Mucosa of rectum (tissue), 2 donors: ENCODE measurements around the gene VWDE.

Source experiments
- H3K27ac ChIP-seq, 2 donors: one replicate each; pipeline ENCODE4 v1.7.0; 2013; ENCODE audit warnings: inconsistent platforms in 2 of 2, low read depth in 2 of 2, low read length in 2 of 2
- H3K27me3 ChIP-seq, 2 donors: one replicate each; pipeline ENCODE4 v1.7.0; 2013; ENCODE audit warnings: low read length in 2 of 2; ENCODE audit not compliant: control insufficient read depth in 2 of 2, insufficient read depth in 2 of 2
- H3K36me3 ChIP-seq, 2 donors: one replicate each; pipeline ENCODE4 v1.7.0; 2013; ENCODE audit warnings: low read length in 2 of 2; ENCODE audit not compliant: control insufficient read depth in 2 of 2, insufficient read depth in 2 of 2
- H3K4me1 ChIP-seq, 2 donors: one replicate each; pipeline ENCODE4 v1.7.0; 2013; ENCODE audit warnings: low read length in 2 of 2, mild to moderate bottlenecking in 1 of 2; ENCODE audit not compliant: control insufficient read depth in 2 of 2, insufficient read depth in 2 of 2
- H3K4me3 ChIP-seq, 2 donors: one replicate each; pipeline ENCODE4 v1.7.0; 2013; ENCODE audit warnings: low read length in 2 of 2
- H3K9ac ChIP-seq, 2 donors: one replicate each; pipeline ENCODE4 v1.7.0; 2013; ENCODE audit warnings: low read length in 2 of 2, low read depth in 1 of 2, mild to moderate bottlenecking in 1 of 2
- H3K9me3 ChIP-seq, 2 donors: one replicate each; pipeline ENCODE4 v1.7.0; 2013; ENCODE audit warnings: low read length in 2 of 2; ENCODE audit not compliant: control insufficient read depth in 2 of 2
- donor health status: healthy.
- donor health status: Normal muscosa, but diverticular disease.

VWDE gene

GRCh38 chr7:12377406-12377805 is 26.3 kb downstream of the VWDE start:
- Histone ChIP-seq H3K4me1 (no peaks in the 10 kb centered on the region), H3K9me3 (no peaks in the 10 kb centered on the region), H3K36me3 (no peaks in the 10 kb centered on the region), H3K27me3 (no peaks in the 10 kb centered on the region), H3K4me3 (no peak overlapping the region), H3K9ac (no peak overlapping the region), H3K27ac (no peak overlapping the region)

GRCh38 chr7:12373580-12374263 is 29.9 kb downstream of the VWDE start:
- no peaks in the 10 kb centered on the region for H3K27me3 ChIP-seq

GRCh38 chr7:12370249-12370648 is 33.4 kb downstream of the VWDE start:
- H3K9ac ChIP-seq: no peak overlapping the region
- no peaks in the 10 kb centered on the region for H3K36me3 ChIP-seq
- no peaks in the 10 kb centered on the region for H3K4me1 ChIP-seq
- no peaks in the 10 kb centered on the region for H3K27me3 ChIP-seq
- no peak overlapping the region for H3K27ac ChIP-seq
- H3K9me3 ChIP-seq: no peaks in the 10 kb centered on the region
- H3K4me3 ChIP-seq: no peak overlapping the region

More at GRCh38 chr7:12373580-12374263, 29.9 kb downstream of the VWDE start:
- H3K36me3 ChIP-seq: no peaks in the 10 kb centered on the region
- H3K4me1 ChIP-seq: no peaks in the 10 kb centered on the region
- no peak overlapping the region for H3K9ac ChIP-seq
- H3K27ac ChIP-seq: no peak overlapping the region
- no peak overlapping the region for H3K4me3 ChIP-seq
- no peaks in the 10 kb centered on the region for H3K9me3 ChIP-seq

GRCh38 chr7:12369756-12370155 is 33.9 kb downstream of the VWDE start:
- H3K4me1 ChIP-seq: no peaks in the 10 kb centered on the region
- H3K27me3 ChIP-seq: no peaks in the 10 kb centered on the region
- H3K27ac ChIP-seq: no peak overlapping the region
- no peak overlapping the region for H3K9ac ChIP-seq
- no peak overlapping the region for H3K4me3 ChIP-seq
- H3K9me3 ChIP-seq: no peaks in the 10 kb centered on the region
- no peaks in the 10 kb centered on the region for H3K36me3 ChIP-seq

GRCh38 chr7:12369072-12369471 is 34.6 kb downstream of the VWDE start:
- H3K36me3 ChIP-seq: no peaks in the 10 kb centered on the region
- no peak overlapping the region for H3K4me3 ChIP-seq
- no peaks in the 10 kb centered on the region for H3K4me1 ChIP-seq
- no peak overlapping the region for H3K27ac ChIP-seq
- no peaks in the 10 kb centered on the region for H3K9me3 ChIP-seq
- H3K27me3 ChIP-seq: no peaks in the 10 kb centered on the region
- no peak overlapping the region for H3K9ac ChIP-seq

- Histone ChIP-seq H3K4me1 (no peaks in the 10 kb centered on the region), H3K27me3 (no peaks in the 10 kb centered on the region), H3K9me3 (no peaks in the 10 kb centered on the region), H3K27ac (no peak overlapping the region), H3K9ac (no peak overlapping the region), H3K4me3 (no peak overlapping the region), H3K36me3 (no peaks in the 10 kb centered on the region)
Observed at GRCh38 chr7:12360948-12361347, 42.7 kb downstream of the VWDE start.

- Histone ChIP-seq H3K9me3 (no peaks in the 10 kb centered on the region), H3K36me3 (no peaks in the 10 kb centered on the region), H3K27ac (no peak overlapping the region), H3K4me1 (no peaks in the 10 kb centered on the region), H3K4me3 (no peak overlapping the region), H3K27me3 (no peaks in the 10 kb centered on the region), H3K9ac (no peak overlapping the region)
Observed at GRCh38 chr7:12358694-12359093, 45.0 kb downstream of the VWDE start.

- Histone ChIP-seq H3K4me3 (no peak overlapping the region), H3K4me1 (no peaks in the 10 kb centered on the region), H3K27ac (no peak overlapping the region), H3K36me3 (no peaks in the 10 kb centered on the region), H3K27me3 (no peaks in the 10 kb centered on the region), H3K9me3 (no peaks in the 10 kb centered on the region), H3K9ac (no peak overlapping the region)
Observed at GRCh38 chr7:12357508-12357907, 46.2 kb downstream of the VWDE start.

GRCh38 chr7:12351843-12352242 is 51.8 kb downstream of the VWDE start:
- H3K9ac ChIP-seq: no peak overlapping the region
- no peak overlapping the region for H3K4me3 ChIP-seq

GRCh38 chr7:12350971-12351370 is 52.7 kb downstream of the VWDE start:
- Histone ChIP-seq H3K4me1 (peaks cover 0 to 2% of the 10 kb centered on the region in 2 donors), H3K4me3 (no peak overlapping the region), H3K9ac (no peak overlapping the region), H3K27ac (no peak overlapping the region), H3K27me3 (no peaks in the 10 kb centered on the region), H3K36me3 (no peaks in the 10 kb centered on the region), H3K9me3 (no peaks in the 10 kb centered on the region)

More at GRCh38 chr7:12351843-12352242, 51.8 kb downstream of the VWDE start:
- peaks cover 0 to 2% of the 10 kb centered on the region in 2 donors for H3K4me1 ChIP-seq
- no peaks in the 10 kb centered on the region for H3K27me3 ChIP-seq
- H3K27ac ChIP-seq: no peak overlapping the region
- no peaks in the 10 kb centered on the region for H3K9me3 ChIP-seq
- H3K36me3 ChIP-seq: no peaks in the 10 kb centered on the region
